Measurements from ENCODE around the gene NET1.

GRCh38 chr10:5365928-5366327 lies 46.4 kb upstream of the NET1 start:
- TF ChIP-seq CTCF (IDR thresholded peaks at IDR 0.05) = no peak
- TF ChIP-seq POLR2A (IDR thresholded peaks at IDR 0.05) = no peak

All from lower leg skin (tissue), 3 donors.